Chondrocyte (in vitro differentiated cells): ENCODE measurements around the gene CHRNA4. TPM values are rescaled to one million over a fixed set of nuclear protein-coding genes. Genes with fewer than 3 reads are reported as not detected.

Experiments used
- DNase-seq: peaks from one replicate; pipeline ENCODE4 v3.0.0; 2021; ENCODE audit warnings: mixed read lengths, low spot score
- H3K27ac Mint-ChIP-seq: one replicate; pipeline ENCODE4 v1.8.0; 2021; ENCODE audit warnings: mild to moderate bottlenecking, moderate library complexity, mixed read lengths; ENCODE audit not compliant: unreplicated experiment
- H3K27me3 Mint-ChIP-seq: 2 replicates; pipeline ENCODE4 v1.8.0; 2021; ENCODE audit warnings: low read depth, mixed read lengths
- H3K36me3 Mint-ChIP-seq: 2 replicates; pipeline ENCODE4 v1.8.0; 2021; ENCODE audit warnings: low read depth, mixed read lengths
- H3K4me1 Mint-ChIP-seq: 2 replicates; pipeline ENCODE4 v1.8.0; 2021; ENCODE audit warnings: low read depth, mild to moderate bottlenecking, mixed read lengths
- H3K4me3 Mint-ChIP-seq: one replicate; pipeline ENCODE4 v1.8.0; 2021; ENCODE audit warnings: mild to moderate bottlenecking, moderate library complexity, mixed read lengths; ENCODE audit not compliant: unreplicated experiment
- H3K9me3 Mint-ChIP-seq: 2 replicates; pipeline ENCODE4 v1.8.0; 2021; ENCODE audit warnings: low read depth, mixed read lengths
- CTCF ChIP-seq: fragments of 200-600 bp; sonication (generic); IDR thresholded peaks from 2 replicates; pipeline ENCODE4 v1.5.0; 2021; ENCODE audit warnings: antibody characterized with exemption, mild to moderate bottlenecking, moderate library complexity
- total RNA-seq: library from RNA; stranded (reverse); gene quantifications from 3 replicates; pipeline ENCODE4 v1.2.1, GENCODE V29; 2021

Gene CHRNA4
- total RNA-seq, 1 donor from 2014 or later: not detected

- H3K36me3 Mint-ChIP-seq: no peaks in the 10 kb centered on the region
- H3K27ac Mint-ChIP-seq: no peak overlapping the region
Measured at GRCh38 chr20:63294536-63294900, 66.6 kb downstream of the CHRNA4 start.

GRCh38 chr20:63293871-63294535 is 67.1 kb downstream of the CHRNA4 start:
- Mint-ChIP-seq H3K4me1 (no peaks in the 10 kb centered on the region), H3K36me3 (peaks cover under 1% of the 10 kb centered on the region), H3K27ac (no peak overlapping the region)

More at GRCh38 chr20:63294536-63294900, 66.6 kb downstream of the CHRNA4 start:
- H3K4me3 Mint-ChIP-seq: no peak overlapping the region
- no peaks in the 10 kb centered on the region for H3K9me3 Mint-ChIP-seq
- TF ChIP-seq CTCF: no peak
- H3K4me1 Mint-ChIP-seq: no peaks in the 10 kb centered on the region
- no peak for DNase-seq
- peaks cover 7% of the 10 kb centered on the region for H3K27me3 Mint-ChIP-seq

GRCh38 chr20:63293456-63293855 is 67.7 kb downstream of the CHRNA4 start:
- no peaks in the 10 kb centered on the region for H3K4me1 Mint-ChIP-seq
- no peak overlapping the region for H3K4me3 Mint-ChIP-seq
- no peaks in the 10 kb centered on the region for H3K9me3 Mint-ChIP-seq
- DNase-seq: no peak
- H3K36me3 Mint-ChIP-seq: peaks cover 4% of the 10 kb centered on the region
- H3K27me3 Mint-ChIP-seq: no peaks in the 10 kb centered on the region
- no peak for TF ChIP-seq CTCF
- no peak overlapping the region for H3K27ac Mint-ChIP-seq

More at GRCh38 chr20:63293871-63294535, 67.1 kb downstream of the CHRNA4 start:
- no peak for TF ChIP-seq CTCF
- Mint-ChIP-seq H3K9me3 (no peaks in the 10 kb centered on the region), H3K4me3 (no peak overlapping the region), H3K27me3 (peaks cover 3% of the 10 kb centered on the region)
- DNase-seq: no peak

Other genes starting within 250 kb of the CHRNA4 start
- gene YTHDF1, start 145.2 kb downstream of the CHRNA4 start, total RNA-seq: 39.1 to 43.6 TPM (median 41.3 TPM) in 3 replicates
- 0.50 to 0.51 TPM in 2 of 3 replicates, not detected in the other for gene BIRC7, start 125.4 kb downstream of the CHRNA4 start, total RNA-seq
- gene NKAIN4, start 106.9 kb downstream of the CHRNA4 start, total RNA-seq: 2.2 to 3.1 TPM (median 3.0 TPM) in 3 replicates
- gene ARFGAP1, start 88.5 kb downstream of the CHRNA4 start, total RNA-seq: 117 to 186 TPM (median 124 TPM) in 3 replicates
- gene COL20A1, start 68.2 kb downstream of the CHRNA4 start, total RNA-seq: 0.21 TPM in 1 of 3 replicates, not detected in the others
- gene KCNQ2, start 111.3 kb upstream of the CHRNA4 start, total RNA-seq: not detected in 3 replicates
- gene EEF1A2, start 137.7 kb upstream of the CHRNA4 start, total RNA-seq: 0.34 to 6.5 TPM (median 5.5 TPM) in 3 replicates
- gene PPDPF, start 159.4 kb upstream of the CHRNA4 start, total RNA-seq: 245 to 268 TPM (median 261 TPM) in 3 replicates
- not detected in 3 replicates for gene PTK6, start 176.0 kb upstream of the CHRNA4 start, total RNA-seq
- gene SRMS, start 186.4 kb upstream of the CHRNA4 start, total RNA-seq: not detected in 3 replicates
- 0.25 to 0.38 TPM in 2 of 3 replicates, not detected in the other for gene FNDC11, start 192.8 kb upstream of the CHRNA4 start, total RNA-seq
- 13.6 to 18.1 TPM (median 14.9 TPM) in 3 replicates for gene HELZ2, start 212.9 kb upstream of the CHRNA4 start, total RNA-seq